ENCODE results near the gene TPST1.

DNA sequence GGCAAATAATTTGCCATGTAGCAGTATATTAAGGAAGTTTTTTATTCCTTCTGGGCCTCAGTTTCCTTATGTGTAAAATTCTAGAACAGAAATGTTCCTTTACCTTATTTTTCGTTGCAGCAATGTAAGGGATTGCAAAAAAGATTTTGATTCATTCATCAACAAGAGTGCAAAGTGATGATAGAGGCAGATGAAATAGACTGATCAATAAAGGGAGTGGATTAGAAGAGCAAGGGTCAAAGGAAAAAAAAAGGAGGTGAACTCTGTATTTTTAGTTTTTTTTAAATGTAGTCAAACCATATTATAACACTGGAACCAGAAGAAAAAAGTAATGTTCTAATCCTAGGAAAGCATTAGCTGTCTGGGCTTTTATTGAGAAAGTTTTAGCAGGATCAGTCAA lies 14.7 kb downstream of the TPST1 start:
- TF ChIP-seq CTCF (IDR thresholded peaks at IDR 0.05; ENCODE audit: borderline replicate concordance, extremely low read depth, low read length, poor library complexity, severe bottlenecking) = no peak
- TF ChIP-seq EZH2 (IDR thresholded peaks at IDR 0.05; ENCODE audit: borderline replicate concordance, low read depth, low read length, severe bottlenecking) = no peak
